HG03460 (cell line): ENCODE data around the gene PRAME.
"Not testable (repeated sequence)": the region's sequence is repeated elsewhere in the genome, so short reads cannot be mapped to it uniquely, and the experiment has no call there.

ENCODE experiments used
- ATAC-seq: cut with Tn5 transposase; IDR thresholded peaks from one replicate; pipeline ENCODE4 v1.9.1; 2021; ENCODE audit not compliant: unreplicated experiment

PRAME gene

DNA sequence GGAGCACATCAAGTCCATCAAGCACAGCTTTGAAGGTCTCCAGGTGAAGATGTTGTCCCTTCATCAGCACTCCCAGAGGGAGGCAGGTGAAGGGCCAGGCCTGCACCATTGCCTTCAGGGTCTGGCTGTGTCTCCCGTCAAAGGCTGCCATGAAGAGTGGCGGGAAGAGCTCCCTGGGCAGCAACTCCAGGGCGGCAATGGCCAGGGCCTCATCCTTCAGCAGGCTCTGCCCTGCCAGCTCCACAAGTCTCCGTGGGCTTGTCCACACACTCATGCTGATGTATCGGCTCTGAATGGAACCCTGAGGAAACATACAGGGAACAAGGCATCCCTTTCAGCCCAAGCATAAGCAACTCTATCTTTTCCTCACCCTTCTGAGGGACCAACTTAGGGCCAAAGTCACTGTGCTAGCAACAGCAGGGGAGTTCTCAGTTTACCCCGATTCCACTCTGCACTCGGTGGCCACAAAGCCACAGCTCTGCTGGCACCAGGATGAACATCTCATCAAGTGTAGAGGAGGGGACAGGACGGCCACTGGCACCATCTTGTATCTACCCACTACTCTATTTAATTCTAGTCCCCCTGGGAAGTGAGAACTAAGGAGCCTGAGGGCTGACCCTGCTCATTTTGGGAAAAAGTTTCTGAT is 8.2 kb downstream of the PRAME start:
- no peak for ATAC-seq

DNA sequence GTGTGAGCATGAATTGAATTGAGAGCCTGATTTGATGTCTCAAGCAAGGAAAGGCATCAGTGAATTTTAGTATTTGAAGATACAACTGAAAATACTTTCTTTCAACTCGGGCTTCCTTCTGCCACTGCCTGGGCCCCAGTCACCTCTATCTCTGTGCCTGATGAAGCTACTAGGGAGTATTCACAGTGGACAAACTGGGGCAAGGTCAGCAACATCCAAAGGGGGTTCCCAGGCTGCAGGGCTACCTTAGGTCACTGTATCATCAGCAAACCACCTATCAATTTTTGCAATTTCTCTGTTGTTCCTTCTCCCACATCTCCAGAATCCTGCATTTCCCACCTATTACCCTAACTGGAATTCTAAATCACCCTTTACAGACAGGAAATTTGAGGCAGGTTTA is 10.2 kb downstream of the PRAME start:
- ATAC-seq, result no peak

GRCh38 chr22:22548317-22548716 is 10.7 kb downstream of the PRAME start:
- ATAC-seq, result no peak

DNA sequence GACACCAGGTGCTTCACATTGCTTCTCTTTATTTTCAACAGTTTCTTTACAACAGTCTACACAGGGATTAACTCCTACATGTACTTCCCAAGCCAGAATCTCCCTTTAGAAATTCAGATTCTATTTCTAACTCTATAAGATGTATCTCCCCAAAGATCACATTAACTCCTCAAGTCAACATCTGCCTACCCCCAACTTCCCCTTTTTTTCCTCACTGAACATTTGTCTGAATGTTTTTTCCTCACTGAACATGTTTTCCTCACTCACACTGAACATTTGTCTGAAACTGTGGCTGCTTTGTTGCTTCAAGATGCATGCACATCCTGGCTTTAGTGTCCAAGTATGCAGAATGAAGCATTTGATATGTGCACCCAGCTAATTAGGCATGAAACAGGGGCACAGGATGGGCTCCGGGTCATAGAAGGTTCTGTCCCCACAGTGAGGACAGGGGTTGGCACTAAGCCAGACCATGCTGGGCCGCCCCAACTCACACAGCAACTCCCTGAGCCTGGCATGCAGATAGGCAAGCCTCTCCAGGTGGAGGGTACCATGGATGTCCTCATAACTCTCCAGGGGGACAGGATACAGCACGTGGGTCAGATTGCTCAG is 11.3 kb downstream of the PRAME start:
- no peak for ATAC-seq

DNA sequence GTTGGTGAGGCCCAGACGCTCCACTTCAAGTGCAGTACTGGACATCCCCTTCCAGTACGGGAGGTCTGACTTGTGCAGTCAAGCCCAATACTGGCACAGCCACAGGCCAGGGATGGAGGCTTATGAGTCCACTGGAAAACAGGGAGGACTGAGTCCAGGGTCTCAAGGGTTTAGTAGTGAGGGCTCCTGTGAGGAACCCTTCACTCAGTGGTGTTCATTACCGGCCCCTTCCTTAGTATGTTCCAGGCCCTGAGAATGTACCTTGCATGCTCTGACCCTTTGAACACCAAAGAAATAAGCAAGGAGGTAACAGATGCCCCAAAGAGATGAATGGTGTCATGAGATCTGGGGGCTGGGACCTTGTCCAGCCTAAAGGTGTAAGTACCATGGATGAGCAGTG is 11.8 kb downstream of the PRAME start:
- ATAC-seq, result no peak

DNA sequence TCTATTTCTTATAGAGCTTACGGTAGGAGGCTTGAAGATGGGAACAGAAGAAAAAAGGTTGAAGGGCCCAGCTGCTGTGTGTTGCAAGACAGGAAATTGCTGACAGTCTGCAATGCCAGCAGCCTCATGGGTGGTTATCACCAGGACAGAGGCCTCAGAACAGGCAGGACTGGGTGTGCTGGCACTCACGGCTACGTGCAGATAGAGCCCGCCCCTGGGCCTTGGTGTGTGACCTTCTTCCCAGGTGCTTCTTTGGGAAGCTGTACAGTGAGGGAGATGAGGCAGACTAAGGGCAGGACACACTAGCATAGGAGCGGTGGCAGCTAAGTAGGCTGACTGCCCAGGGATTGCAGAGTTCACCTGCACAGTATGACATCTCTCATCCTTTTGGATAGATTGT is 12.6 kb downstream of the PRAME start:
- no peak for ATAC-seq

GRCh38 chr22:22545084-22545483 is 14.0 kb downstream of the PRAME start:
- ATAC-seq, result no peak

DNA sequence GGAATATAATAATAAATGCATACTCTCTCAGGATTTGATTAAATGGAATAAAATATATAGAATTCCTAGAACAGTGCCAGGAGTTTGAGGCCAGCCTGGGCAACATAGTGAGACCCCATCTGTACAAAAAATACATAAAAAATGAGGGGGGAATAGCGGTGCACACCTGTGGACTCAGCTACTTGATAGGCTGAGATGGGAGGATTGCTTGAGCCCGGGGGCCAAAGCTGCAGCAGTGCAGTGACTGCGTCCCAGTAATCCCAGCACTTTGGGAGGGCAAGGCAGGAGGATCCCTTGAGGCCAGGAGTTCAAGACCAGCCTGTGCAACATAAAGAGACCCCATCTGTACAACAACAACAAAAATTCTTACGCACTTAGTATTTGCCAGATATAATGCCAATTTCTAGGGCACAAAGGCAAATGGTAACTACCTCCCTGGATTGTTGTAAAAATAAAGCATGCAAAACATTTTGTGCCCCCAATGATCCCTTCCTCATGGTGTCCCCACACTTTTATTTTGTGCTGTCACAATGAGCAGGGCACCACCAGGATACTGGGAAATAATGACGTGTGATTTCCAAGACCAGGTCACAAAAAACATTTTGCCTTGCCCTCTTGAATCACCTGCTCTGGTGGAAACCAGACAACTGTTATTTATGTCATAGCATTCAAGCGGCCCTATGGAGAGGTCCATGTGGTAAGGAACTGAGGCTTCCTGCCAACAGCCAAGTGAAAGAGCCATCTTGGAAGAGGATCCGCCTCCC is 20.7 kb downstream of the PRAME start:
- ATAC-seq, result no peak

GRCh38 chr22:22536916-22537315 is 22.1 kb downstream of the PRAME start:
- no peak for ATAC-seq

- no peak for ATAC-seq
Observed at GRCh38 chr22:22536515-22536914, 22.6 kb downstream of the PRAME start.

GRCh38 chr22:22535662-22536061 is 23.4 kb downstream of the PRAME start:
- no peak for ATAC-seq

GRCh38 chr22:22534604-22535415 is 24.3 kb downstream of the PRAME start:
- no peak for ATAC-seq

GRCh38 chr22:22533863-22534262 is 25.2 kb downstream of the PRAME start:
- no peak for ATAC-seq

GRCh38 chr22:22533417-22533816 is 25.6 kb downstream of the PRAME start:
- no peak for ATAC-seq

GRCh38 chr22:22532547-22533071 is 26.5 kb downstream of the PRAME start:
- not testable (repeated sequence) for ATAC-seq

DNA sequence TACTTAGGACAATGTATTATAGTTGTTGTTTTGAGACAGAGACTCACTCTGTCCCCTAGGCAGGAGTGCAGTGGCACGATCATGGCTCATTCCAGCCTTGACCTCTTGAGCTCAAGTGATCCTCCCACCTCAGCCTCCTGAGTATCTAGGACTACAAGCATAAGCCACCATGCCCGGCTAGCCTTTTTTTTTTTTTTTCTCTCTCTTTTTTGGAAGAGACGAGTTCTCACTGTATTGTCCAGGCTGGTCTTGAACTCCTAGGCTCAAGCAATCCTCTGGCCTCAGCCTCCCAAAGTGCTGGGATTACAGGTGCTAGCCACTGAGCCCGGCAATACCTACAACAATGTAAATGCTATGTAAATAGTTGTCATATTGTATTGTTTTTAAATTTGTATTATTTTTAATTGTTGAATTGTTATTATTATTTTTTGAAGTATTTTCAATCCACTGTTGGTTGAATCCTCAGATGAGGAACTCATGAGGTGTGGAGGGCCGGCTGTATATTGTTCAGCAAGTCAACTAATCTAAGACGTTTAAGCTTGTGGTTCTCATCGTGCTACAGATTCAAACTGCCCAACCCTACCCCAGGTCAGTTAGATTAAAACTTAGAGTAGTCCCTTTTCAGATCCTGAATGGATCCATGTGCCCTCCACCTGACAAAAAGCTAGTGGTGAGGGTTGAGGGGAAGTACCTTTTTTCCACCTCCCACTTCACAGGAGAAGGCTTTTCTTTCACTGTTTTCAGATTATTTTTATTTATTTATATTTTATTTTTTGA is 27.1 kb downstream of the PRAME start:
- no peak for ATAC-seq

- ATAC-seq, result no peak
Observed at GRCh38 chr22:22528780-22529179, 30.3 kb downstream of the PRAME start.

- no peak for ATAC-seq
Observed at GRCh38 chr22:22527312-22527711, 31.8 kb downstream of the PRAME start.

- no peak for ATAC-seq
Observed at GRCh38 chr22:22526125-22526912, 32.7 kb downstream of the PRAME start.

GRCh38 chr22:22523494-22523893 is 35.6 kb downstream of the PRAME start:
- ATAC-seq, result no peak
